GM08714 (cell line): ENCODE results near the gene CHRDL2.
"Not testable (repeated sequence)": the region's sequence is repeated elsewhere in the genome, so short reads cannot be mapped to it uniquely, and the experiment has no call there.

Experiments
- H3K4me3 ChIP-seq: fragments of 200-500 bp; sonication (Bioruptor generic); 2 replicates; pipeline ENCODE4 v1.5.1; 2014; ENCODE audit warnings: mild to moderate bottlenecking, low read length, inconsistent platforms
- ZNF274 ChIP-seq: IDR thresholded peaks from 2 replicates; pipeline ENCODE4 v1.6.1; 2012; ENCODE audit warnings: mild to moderate bottlenecking, low read depth, low read length

The CHRDL2 gene

DNA sequence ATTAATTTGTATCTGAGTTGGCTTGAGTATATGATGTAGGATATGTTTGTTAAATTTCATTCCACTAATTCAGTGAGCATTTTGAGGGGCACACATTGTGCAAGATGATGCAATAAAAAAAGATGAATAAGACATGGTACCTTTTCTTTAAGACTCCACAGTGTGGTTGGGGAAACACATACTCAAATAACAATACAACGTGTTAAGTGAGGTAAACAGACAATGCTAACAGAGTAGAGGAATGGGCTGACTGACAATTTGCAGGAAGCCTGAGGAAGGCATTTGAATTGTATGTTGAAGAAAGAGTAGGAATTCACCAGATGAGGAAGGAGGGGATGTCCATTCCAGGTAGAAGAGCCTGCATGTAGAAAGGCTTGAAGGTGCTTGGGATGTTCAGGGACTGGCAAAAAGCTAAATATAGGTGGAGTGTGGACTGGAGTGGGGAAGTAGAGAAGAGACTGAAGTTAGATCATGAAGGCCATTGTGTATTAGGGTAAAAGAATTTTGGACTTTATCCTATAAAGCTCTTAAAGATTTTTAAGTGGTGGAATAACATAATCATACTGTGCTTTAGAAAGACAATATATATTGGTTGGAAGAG lies 24.3 kb upstream of the CHRDL2 start:
- H3K4me3 ChIP-seq, result no peak overlapping the region
- no peak for TF ChIP-seq ZNF274

- no peak overlapping the region for H3K4me3 ChIP-seq
- no peak for TF ChIP-seq ZNF274
Observed at GRCh38 chr11:74754507-74755252, 23.5 kb upstream of the CHRDL2 start.

GRCh38 chr11:74751303-74751702 lies 20.1 kb upstream of the CHRDL2 start:
- H3K4me3 ChIP-seq, result no peak overlapping the region
- TF ChIP-seq ZNF274, result no peak

- H3K4me3 ChIP-seq, result not testable (repeated sequence)
Observed at GRCh38 chr11:74750598-74750997, 19.4 kb upstream of the CHRDL2 start.

DNA sequence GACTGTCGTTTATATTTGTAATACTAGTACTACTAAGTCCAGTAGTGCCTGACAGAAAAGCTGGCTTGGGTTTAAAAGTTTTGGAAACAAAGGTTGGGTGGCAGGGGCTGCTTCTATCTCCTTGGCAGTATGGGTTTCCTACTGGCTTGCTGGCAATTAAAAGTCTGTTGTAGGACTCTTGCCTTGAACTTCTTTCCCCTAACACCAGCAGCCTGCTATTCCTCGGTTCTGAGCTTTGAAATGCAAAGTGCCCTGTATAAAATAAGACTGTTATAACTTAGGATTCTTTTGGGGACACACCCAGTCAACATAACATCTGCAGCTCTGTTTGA lies 18.7 kb upstream of the CHRDL2 start:
- TF ChIP-seq ZNF274, result no peak
- peak overlapping the region; percentile 79 for H3K4me3 ChIP-seq

DNA sequence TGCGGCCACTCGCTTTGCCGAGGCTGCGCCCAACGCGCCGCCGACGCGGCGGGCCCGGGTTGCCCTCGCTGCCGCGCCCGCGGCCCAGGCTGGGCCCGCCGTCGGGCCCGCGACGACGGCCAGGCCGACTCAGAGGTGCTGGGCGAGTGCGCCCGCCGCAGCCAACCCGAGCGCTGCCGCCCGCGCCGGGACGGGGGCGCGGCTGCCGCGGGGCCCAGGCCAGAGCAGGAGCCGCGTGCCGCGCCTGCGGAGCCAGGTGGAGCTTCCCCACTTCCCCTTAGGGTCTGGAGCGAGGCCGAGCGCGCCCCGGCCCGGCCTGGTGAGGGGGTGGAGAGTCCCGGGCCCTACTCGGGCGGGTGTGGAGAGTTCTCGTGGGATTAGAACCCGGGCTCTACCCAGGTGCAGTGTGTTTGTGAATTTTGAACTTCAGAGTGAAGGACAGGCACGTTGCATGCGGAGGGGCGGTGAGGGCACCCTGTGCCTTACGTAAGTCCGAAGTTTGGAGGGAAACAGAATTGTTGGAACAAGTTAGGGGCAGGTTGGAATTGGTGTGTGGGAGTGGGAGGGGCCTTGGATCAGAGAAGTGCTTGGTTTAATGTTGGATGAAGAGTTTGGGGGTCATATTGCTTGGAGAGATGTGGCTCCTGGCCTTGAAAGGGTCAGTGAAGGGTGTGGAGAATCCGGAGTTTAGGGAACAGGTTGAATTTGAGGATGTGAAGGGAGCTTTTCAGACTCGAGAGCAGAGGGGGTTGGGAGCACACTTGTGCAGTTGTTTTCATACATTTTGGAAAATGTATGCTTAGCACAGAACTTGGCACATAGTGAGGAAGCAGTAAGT lies 18.1 kb upstream of the CHRDL2 start:
- TF ChIP-seq ZNF274, result no peak
- H3K4me3 ChIP-seq, result peak overlapping the region; percentile 79

DNA sequence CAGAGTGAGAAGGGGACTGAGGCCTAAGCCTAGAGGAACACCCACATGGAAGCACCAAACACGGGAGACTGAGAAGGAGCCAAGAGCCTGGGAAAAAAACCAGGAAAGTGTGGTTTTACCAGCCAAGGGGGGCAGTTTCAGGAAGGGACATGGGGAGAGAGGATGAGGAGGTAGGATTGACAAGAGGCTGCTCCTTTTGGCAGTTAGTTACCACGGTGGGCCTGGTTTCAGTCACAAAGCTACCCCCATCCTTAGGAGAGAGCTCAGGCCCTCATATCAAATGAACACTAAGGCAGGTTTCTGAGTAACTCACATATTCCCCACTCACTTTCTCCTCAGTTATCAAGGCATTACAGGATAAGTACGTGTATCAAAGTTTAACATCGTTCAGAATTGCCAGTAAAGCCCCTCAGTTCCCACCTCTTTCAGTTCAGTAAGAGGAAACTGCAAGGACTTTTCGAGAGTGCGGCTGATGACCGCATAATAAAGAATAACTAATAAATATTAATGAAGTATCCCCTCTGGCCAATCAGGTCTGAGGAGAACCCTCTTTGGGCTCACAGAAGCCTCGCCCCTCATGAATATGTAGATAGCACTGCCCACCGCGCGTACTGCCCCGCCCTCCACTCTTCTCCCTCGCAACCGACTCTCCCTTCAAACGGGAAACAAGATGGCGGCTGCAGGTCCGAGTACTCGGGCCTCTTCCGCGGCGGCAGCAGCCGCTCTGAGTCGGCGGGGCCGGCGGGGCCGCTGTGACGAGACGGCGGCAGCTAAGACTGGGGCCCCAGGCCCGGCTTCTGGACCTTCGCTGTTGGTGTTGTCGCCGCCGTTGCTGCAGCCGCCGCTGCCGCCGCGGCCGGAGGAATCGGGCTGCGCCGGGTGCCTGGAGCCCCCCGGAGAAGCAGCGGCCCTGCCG lies 17.2 kb upstream of the CHRDL2 start, which contains the start of gene RNF169:
RNF169 (plus strand) TSS at position 639 of the 916 bp plus-strand sequence; CDS start at position 671, 32 bp downstream.
- TF ChIP-seq ZNF274, result no peak
- H3K4me3 ChIP-seq, result peak within 1 kb of the TSS; percentile 79

- no peak for TF ChIP-seq ZNF274
- H3K4me3 ChIP-seq, result no peak overlapping the region
Observed at GRCh38 chr11:74746868-74747267, 15.6 kb upstream of the CHRDL2 start.

GRCh38 chr11:74744277-74744676 lies 13.1 kb upstream of the CHRDL2 start:
- TF ChIP-seq ZNF274, result no peak
- H3K4me3 ChIP-seq, result no peak overlapping the region

- no peak for TF ChIP-seq ZNF274
- H3K4me3 ChIP-seq, result no peak overlapping the region
Observed at GRCh38 chr11:74743640-74744039, 12.4 kb upstream of the CHRDL2 start.

- H3K4me3 ChIP-seq, result no peak overlapping the region
- TF ChIP-seq ZNF274, result no peak
Observed at GRCh38 chr11:74742070-74742469, 10.8 kb upstream of the CHRDL2 start.

DNA sequence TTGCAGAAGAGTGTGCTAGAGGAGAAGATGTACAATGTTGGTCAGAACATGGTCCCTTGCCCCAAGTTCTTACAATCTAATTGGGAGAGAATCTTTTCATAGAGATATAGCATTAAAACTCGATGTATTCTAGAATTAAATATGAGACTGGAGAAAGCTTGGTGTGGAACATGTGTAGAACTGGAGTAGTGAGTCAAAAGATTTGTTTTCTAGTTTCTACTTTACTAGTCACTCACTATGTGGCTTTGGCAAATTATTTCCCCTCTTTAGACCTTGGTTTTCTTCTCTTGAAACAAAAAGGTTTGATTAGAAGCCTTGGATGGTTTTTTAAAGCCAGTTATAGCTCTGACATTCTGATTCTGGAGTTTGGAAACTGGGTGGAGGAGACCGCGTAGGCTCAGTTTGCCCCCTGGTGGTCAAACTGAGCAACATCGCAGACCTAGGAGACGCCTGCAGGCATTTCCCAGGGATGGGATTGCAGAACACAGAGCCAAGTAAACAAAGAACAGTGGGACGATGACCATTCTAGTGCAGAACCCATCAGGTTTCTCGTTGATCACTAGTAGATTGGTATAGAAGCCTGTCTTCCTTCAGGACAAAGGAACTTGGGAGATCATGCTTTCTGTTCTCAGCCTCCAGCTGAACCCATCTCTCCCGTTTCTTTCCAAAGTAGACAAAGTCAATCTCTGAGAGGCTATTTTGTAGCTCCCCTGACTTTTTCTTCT lies 8.5 kb upstream of the CHRDL2 start:
- H3K4me3 ChIP-seq, result no peak overlapping the region
- TF ChIP-seq ZNF274, result no peak

GRCh38 chr11:74736031-74736430 lies 4.8 kb upstream of the CHRDL2 start:
- no peak for TF ChIP-seq ZNF274
- H3K4me3 ChIP-seq, result no peak overlapping the region
